Liver (tissue), 3 donors: ENCODE data around the gene CRIP1.

Experiments used
- RAD21 ChIP-seq, 2 donors: IDR thresholded peaks; 2 replicates each; pipeline ENCODE4 v1.6.1; 2016; ENCODE audit warnings: antibody characterized with exemption in 2 of 2, mild to moderate bottlenecking in 2 of 2
- SP1 ChIP-seq: IDR thresholded peaks from 2 replicates; pipeline ENCODE4 v1.6.1; 2018; ENCODE audit warnings: antibody characterized with exemption, mild to moderate bottlenecking
- TF ChIP-seq, protein P1 (sequence below): IDR thresholded peaks from 2 replicates; pipeline ENCODE4 v1.6.1; 2016; ENCODE audit warnings: antibody characterized with exemption
- TF ChIP-seq, protein P2 (sequence below): fragments of 150-350 bp; IDR thresholded peaks from 2 replicates; pipeline ENCODE4 v1.5.1; 2017; ENCODE audit warnings: improper control_type of control experiment, low read depth, low read length; ENCODE audit not compliant: missing input control
- TF ChIP-seq, protein P3 (sequence below): IDR thresholded peaks from 2 replicates; pipeline ENCODE4 v1.6.1; 2016; ENCODE audit warnings: antibody characterized with exemption, mild to moderate bottlenecking
- donor health status: healthy.
- donor health status: healthy.

DNA sequence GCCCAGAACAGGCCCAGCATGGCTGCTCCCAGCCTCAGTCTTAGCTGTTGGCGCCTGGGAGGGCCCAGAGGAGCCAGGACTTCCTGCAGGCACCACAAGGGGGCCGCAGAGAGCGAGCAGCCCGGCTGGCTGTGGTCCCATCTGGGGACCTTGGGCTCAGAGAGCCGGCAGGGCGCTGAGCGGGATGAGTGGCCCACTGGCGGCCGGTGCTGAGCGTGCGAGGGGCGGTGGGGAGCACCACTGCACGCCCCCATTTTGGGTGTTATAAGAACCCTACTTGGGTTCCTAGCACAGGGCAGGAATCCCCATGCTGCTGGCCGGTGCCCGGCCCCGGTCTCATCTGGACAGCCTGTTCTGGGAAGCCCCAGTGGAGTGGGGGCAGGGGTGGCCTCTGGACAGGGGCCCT is 38.0 kb upstream of the CRIP1 start:
- TF ChIP-seq, protein P1, sequence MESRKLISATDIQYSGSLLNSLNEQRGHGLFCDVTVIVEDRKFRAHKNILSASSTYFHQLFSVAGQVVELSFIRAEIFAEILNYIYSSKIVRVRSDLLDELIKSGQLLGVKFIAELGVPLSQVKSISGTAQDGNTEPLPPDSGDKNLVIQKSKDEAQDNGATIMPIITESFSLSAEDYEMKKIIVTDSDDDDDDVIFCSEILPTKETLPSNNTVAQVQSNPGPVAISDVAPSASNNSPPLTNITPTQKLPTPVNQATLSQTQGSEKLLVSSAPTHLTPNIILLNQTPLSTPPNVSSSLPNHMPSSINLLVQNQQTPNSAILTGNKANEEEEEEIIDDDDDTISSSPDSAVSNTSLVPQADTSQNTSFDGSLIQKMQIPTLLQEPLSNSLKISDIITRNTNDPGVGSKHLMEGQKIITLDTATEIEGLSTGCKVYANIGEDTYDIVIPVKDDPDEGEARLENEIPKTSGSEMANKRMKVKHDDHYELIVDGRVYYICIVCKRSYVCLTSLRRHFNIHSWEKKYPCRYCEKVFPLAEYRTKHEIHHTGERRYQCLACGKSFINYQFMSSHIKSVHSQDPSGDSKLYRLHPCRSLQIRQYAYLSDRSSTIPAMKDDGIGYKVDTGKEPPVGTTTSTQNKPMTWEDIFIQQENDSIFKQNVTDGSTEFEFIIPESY = no peak
- TF ChIP-seq, protein P2, sequence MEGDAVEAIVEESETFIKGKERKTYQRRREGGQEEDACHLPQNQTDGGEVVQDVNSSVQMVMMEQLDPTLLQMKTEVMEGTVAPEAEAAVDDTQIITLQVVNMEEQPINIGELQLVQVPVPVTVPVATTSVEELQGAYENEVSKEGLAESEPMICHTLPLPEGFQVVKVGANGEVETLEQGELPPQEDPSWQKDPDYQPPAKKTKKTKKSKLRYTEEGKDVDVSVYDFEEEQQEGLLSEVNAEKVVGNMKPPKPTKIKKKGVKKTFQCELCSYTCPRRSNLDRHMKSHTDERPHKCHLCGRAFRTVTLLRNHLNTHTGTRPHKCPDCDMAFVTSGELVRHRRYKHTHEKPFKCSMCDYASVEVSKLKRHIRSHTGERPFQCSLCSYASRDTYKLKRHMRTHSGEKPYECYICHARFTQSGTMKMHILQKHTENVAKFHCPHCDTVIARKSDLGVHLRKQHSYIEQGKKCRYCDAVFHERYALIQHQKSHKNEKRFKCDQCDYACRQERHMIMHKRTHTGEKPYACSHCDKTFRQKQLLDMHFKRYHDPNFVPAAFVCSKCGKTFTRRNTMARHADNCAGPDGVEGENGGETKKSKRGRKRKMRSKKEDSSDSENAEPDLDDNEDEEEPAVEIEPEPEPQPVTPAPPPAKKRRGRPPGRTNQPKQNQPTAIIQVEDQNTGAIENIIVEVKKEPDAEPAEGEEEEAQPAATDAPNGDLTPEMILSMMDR = peak; percentile 76
- TF ChIP-seq RAD21 (IDR thresholded peaks at IDR 0.05) (peak; percentile 69 to 87), SP1 (no peak)
- TF ChIP-seq, protein P3, sequence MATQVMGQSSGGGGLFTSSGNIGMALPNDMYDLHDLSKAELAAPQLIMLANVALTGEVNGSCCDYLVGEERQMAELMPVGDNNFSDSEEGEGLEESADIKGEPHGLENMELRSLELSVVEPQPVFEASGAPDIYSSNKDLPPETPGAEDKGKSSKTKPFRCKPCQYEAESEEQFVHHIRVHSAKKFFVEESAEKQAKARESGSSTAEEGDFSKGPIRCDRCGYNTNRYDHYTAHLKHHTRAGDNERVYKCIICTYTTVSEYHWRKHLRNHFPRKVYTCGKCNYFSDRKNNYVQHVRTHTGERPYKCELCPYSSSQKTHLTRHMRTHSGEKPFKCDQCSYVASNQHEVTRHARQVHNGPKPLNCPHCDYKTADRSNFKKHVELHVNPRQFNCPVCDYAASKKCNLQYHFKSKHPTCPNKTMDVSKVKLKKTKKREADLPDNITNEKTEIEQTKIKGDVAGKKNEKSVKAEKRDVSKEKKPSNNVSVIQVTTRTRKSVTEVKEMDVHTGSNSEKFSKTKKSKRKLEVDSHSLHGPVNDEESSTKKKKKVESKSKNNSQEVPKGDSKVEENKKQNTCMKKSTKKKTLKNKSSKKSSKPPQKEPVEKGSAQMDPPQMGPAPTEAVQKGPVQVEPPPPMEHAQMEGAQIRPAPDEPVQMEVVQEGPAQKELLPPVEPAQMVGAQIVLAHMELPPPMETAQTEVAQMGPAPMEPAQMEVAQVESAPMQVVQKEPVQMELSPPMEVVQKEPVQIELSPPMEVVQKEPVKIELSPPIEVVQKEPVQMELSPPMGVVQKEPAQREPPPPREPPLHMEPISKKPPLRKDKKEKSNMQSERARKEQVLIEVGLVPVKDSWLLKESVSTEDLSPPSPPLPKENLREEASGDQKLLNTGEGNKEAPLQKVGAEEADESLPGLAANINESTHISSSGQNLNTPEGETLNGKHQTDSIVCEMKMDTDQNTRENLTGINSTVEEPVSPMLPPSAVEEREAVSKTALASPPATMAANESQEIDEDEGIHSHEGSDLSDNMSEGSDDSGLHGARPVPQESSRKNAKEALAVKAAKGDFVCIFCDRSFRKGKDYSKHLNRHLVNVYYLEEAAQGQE = no peak
